ENCODE results near the gene ENPEP.
"Not testable (repeated sequence)": the region's sequence is repeated elsewhere in the genome, so short reads cannot be mapped to it uniquely, and the experiment has no call there.

Gene ENPEP

DNA sequence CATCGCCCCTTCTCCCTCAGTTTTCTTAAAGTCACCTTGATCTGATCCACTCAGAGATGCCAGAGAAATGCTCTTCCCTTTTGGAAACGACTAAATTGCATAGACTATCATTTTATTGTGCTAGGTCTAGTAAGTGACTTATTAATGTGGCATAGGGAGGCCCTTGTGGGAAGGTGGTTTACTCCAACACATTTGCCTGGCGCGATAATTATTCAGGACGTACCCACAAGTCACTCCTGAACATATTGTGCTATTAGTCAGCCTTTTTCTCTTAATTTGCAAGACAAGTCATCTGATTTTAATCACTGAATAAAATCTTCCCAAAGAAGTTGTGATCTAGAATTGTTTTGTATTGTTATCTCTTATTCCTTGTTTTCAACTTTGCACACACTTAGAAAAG is 7.6 kb downstream of the ENPEP start:
- Histone ChIP-seq H3K36me3 (no peaks in the 10 kb centered on the region), H3K9me3 (replicated peaks in 1 of 11) (no peaks in the 10 kb centered on the region), H3K27ac (no peak overlapping the region), H4K20me1 (no peaks in the 10 kb centered on the region), H3K4me3 (no peak overlapping the region), H3K9ac (no peak overlapping the region), H3K27me3 (no peaks in the 10 kb centered on the region), H3K4me1 (peaks cover 0 to 20% (median 4%) of the 10 kb centered on the region in 10 experiments; a peak in 11 of 20 replicates), H3K4me2 (0 out of 22 replicates have a peak overlapping the region, but pooled peaks of 1 of the 11 experiments have one; percentile 46)
- TF ChIP-seq Cebpa-rat (IDR thresholded peaks at IDR 0.05) = no peak

- Histone ChIP-seq H3K9ac (no peak overlapping the region), H4K20me1 (no peaks in the 10 kb centered on the region), H3K4me1 (peaks cover 0 to 20% (median 4%) of the 10 kb centered on the region in 10 experiments; a peak in 11 of 20 replicates), H3K9me3 (replicated peaks in 1 of 11) (no peaks in the 10 kb centered on the region), H3K4me3 (no peak overlapping the region), H3K36me3 (no peaks in the 10 kb centered on the region), H3K27ac (no peak overlapping the region), H3K27me3 (no peaks in the 10 kb centered on the region), H3K4me2 (peak overlapping the region in 1 of 11 experiments; percentile 46; a peak in 3 of 22 replicates)
- no peak for TF ChIP-seq Cebpa-rat (IDR thresholded peaks at IDR 0.05)
Measured at GRCh38 chr4:110484029-110484428, 8.1 kb downstream of the ENPEP start.

DNA sequence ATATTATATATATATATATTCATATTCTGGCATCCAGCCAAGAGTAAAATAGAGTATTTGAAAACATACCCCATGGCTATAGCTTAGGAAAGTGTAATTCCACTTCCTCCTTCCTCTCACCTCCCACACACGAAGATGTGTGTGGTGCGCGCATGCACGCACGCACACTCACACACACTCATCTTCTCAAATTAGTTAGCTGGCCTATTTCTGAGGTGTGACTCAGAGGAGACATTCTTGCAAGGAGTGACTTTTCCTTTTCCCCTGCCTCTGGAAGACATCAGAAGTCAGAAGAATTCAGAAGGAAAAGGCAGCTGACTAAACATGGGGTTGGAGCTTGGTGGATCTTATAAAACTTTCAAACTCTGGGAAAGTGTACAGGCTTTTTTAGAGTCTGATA is 8.8 kb downstream of the ENPEP start:
- H3K36me3 ChIP-seq = no peaks in the 10 kb centered on the region
- H3K9ac ChIP-seq = no peak overlapping the region
- no peak overlapping the region for H3K27ac ChIP-seq
- no peaks in the 10 kb centered on the region for H3K9me3 ChIP-seq (replicated peaks in 1 of 11)
- H4K20me1 ChIP-seq = no peaks in the 10 kb centered on the region
- no peak for TF ChIP-seq Cebpa-rat (IDR thresholded peaks at IDR 0.05)
- H3K4me1 ChIP-seq = peaks cover 0 to 20% (median 4%) of the 10 kb centered on the region in 10 experiments; a peak in 11 of 20 replicates
- H3K27me3 ChIP-seq = no peaks in the 10 kb centered on the region
- H3K4me3 ChIP-seq = no peak overlapping the region
- H3K4me2 ChIP-seq = peak overlapping the region in 5 of 11 experiments; percentile 21 to 53 (median 37); a peak in 7 of 22 replicates

DNA sequence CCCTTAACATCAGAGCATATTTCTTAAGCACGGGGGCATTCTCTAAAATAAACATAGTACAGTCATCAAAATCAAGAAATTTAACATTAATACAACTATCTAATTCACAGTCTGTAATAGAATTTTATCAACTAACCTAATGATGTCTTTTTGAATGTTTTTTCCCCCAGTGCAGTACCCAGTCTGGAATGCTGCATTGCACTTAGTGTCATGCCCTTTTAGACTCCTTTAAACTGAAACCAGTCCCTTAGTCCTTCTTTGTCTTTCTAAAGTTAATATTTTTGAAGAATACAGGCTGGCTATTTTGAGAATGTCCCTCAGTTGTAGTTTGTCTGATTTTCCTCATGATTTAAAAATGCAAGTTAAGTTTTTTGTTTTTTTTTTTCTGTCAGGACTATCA is 9.5 kb downstream of the ENPEP start:
- Histone ChIP-seq H3K4me3 (no peak overlapping the region), H3K9me3 (replicated peaks in 1 of 11) (no peaks in the 10 kb centered on the region), H3K9ac (no peak overlapping the region), H3K27me3 (no peaks in the 10 kb centered on the region), H3K36me3 (no peaks in the 10 kb centered on the region), H3K4me1 (peaks cover 0 to 20% (median 4%) of the 10 kb centered on the region in 10 experiments; a peak in 11 of 20 replicates), H3K4me2 (peak overlapping the region in 2 of 11 experiments; percentile 32 to 48; a peak in 1 of 22 replicates), H4K20me1 (no peaks in the 10 kb centered on the region), H3K27ac (no peak overlapping the region)
- no peak for TF ChIP-seq Cebpa-rat (IDR thresholded peaks at IDR 0.05)

GRCh38 chr4:110486256-110486655 is 10.3 kb downstream of the ENPEP start:
- Histone ChIP-seq H3K9me3 (replicated peaks in 1 of 11) (no peaks in the 10 kb centered on the region), H3K27ac (no peak overlapping the region), H3K36me3 (no peaks in the 10 kb centered on the region), H3K4me2 (no peak overlapping the region), H4K20me1 (no peaks in the 10 kb centered on the region), H3K4me1 (peaks cover 0 to 20% (median 4%) of the 10 kb centered on the region in 10 experiments; a peak in 11 of 20 replicates), H3K4me3 (no peak overlapping the region), H3K9ac (no peak overlapping the region), H3K27me3 (no peaks in the 10 kb centered on the region)
- TF ChIP-seq Cebpa-rat (IDR thresholded peaks at IDR 0.05) = no peak

DNA sequence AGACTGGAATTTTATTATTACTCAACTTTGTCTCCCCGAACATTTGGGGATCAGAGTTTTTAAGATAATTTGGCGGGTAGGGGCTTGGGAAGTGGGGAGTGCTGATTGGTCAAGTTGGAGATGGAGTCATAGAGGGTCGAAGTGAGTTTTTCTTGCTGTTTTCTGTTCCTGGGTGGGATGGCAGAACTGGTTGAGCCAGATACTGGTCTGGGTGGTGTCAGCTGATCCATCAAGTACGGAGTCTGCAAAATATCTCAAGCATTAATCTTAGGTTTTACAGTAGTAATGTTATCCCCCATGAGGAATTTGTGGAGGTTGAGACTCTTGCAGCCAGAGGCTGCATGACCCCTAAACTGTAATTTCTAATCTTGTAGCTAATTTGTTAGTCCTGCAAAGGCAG is 10.9 kb downstream of the ENPEP start:
- H3K9ac ChIP-seq; H3K27me3 ChIP-seq; H3K4me2 ChIP-seq; H3K9me3 ChIP-seq (replicated peaks in 1 of 11); H4K20me1 ChIP-seq; H3K36me3 ChIP-seq; H3K4me3 ChIP-seq; H3K27ac ChIP-seq: not testable (repeated sequence)
- peaks cover 0 to 20% (median 4%) of the 10 kb centered on the region in 10 experiments; a peak in 11 of 20 replicates for H3K4me1 ChIP-seq

- Histone ChIP-seq H3K4me2 (no peak overlapping the region), H3K4me1 (peaks cover 0 to 30% (median 12%) of the 10 kb centered on the region in 10 experiments; a peak in 14 of 20 replicates), H3K9me3 (replicated peaks in 1 of 11) (no peaks in the 10 kb centered on the region), H3K36me3 (no peaks in the 10 kb centered on the region), H4K20me1 (no peaks in the 10 kb centered on the region), H3K27ac (no peak overlapping the region), H3K9ac (no peak overlapping the region), H3K4me3 (no peak overlapping the region), H3K27me3 (no peaks in the 10 kb centered on the region)
- TF ChIP-seq Cebpa-rat (IDR thresholded peaks at IDR 0.05) = no peak
Measured at GRCh38 chr4:110487873-110488272, 11.9 kb downstream of the ENPEP start.

GRCh38 chr4:110489901-110490508 is 14.1 kb downstream of the ENPEP start:
- no peak overlapping the region for H3K27ac ChIP-seq
- TF ChIP-seq Cebpa-rat (IDR thresholded peaks at IDR 0.05) = no peak
- no peaks in the 10 kb centered on the region for H3K36me3 ChIP-seq
- peaks cover 0 to 20% (median 9%) of the 10 kb centered on the region in 10 experiments; a peak in 13 of 20 replicates for H3K4me1 ChIP-seq
- H3K9ac ChIP-seq = no peak overlapping the region
- H3K27me3 ChIP-seq = no peaks in the 10 kb centered on the region
- H3K9me3 ChIP-seq (replicated peaks in 1 of 11) = no peaks in the 10 kb centered on the region
- no peak overlapping the region for H3K4me2 ChIP-seq
- H3K4me3 ChIP-seq = no peak overlapping the region
- H4K20me1 ChIP-seq = no peaks in the 10 kb centered on the region

DNA sequence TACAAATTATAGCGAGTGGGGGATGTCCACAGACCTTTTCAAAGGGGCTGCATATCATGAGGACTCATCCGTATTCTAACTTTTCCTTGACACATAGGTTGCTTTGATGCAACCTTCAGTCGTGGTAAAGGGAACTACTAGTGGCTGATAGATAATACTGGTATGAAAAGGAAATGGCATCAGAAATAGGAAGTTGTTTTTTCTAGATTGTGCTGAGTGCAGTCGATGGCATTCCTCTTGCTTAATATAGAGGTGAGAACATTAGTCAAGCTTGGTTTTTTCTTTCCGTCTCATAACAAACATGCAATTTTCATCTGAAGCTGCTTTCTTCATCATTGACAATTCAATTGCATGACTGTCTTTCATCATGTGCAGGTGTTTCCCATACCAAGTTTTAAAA is 16.6 kb downstream of the ENPEP start:
- no peaks in the 10 kb centered on the region for H3K9me3 ChIP-seq (replicated peaks in 1 of 11)
- H4K20me1 ChIP-seq = no peaks in the 10 kb centered on the region
- no peak overlapping the region for H3K9ac ChIP-seq
- no peak overlapping the region for H3K4me3 ChIP-seq
- TF ChIP-seq Cebpa-rat (IDR thresholded peaks at IDR 0.05) = peak in 3 of 11 experiments; percentile 26 to 53 (median 41); a peak in 1 of 22 replicates
- no peaks in the 10 kb centered on the region for H3K36me3 ChIP-seq
- H3K27me3 ChIP-seq = no peaks in the 10 kb centered on the region
- H3K4me2 ChIP-seq = peak overlapping the region in 9 of 11 experiments; percentile 0 to 39 (median 12); a peak in 10 of 22 replicates
- 0 out of 22 replicates have a peak overlapping the region, but pooled peaks of 1 of the 11 experiments have one; percentile 14 for H3K27ac ChIP-seq
- peaks cover 0 to 16% (median 8%) of the 10 kb centered on the region in 10 experiments; a peak in 11 of 20 replicates for H3K4me1 ChIP-seq

- Histone ChIP-seq H4K20me1 (no peaks in the 10 kb centered on the region), H3K4me2 (peak overlapping the region in 1 of 11 experiments; percentile 38; a peak in 2 of 22 replicates), H3K27me3 (no peaks in the 10 kb centered on the region), H3K4me1 (peaks cover 0 to 16% (median 8%) of the 10 kb centered on the region in 10 experiments; a peak in 11 of 20 replicates), H3K36me3 (no peaks in the 10 kb centered on the region), H3K4me3 (no peak overlapping the region), H3K9ac (no peak overlapping the region), H3K9me3 (replicated peaks in 1 of 11) (no peaks in the 10 kb centered on the region), H3K27ac (no peak overlapping the region)
- no peak for TF ChIP-seq Cebpa-rat (IDR thresholded peaks at IDR 0.05)
Measured at GRCh38 chr4:110493520-110493919, 17.6 kb downstream of the ENPEP start.
